GM12875 (cell line): ENCODE measurements around the gene NKAIN2.

ENCODE experiments used
- H3K4me3 ChIP-seq: one replicate; pipeline ENCODE4 v1.5.1; 2011; ENCODE audit warnings: low read depth, low read length, control low read depth
- TF ChIP-seq, protein P1 (sequence below): IDR thresholded peaks from 2 replicates; pipeline ENCODE4 v1.5.1; 2011; ENCODE audit warnings: low read depth, mild to moderate bottlenecking, control low read depth, inconsistent platforms, low read length, moderate library complexity, borderline replicate concordance; ENCODE audit not compliant: insufficient read depth

NKAIN2 gene

DNA sequence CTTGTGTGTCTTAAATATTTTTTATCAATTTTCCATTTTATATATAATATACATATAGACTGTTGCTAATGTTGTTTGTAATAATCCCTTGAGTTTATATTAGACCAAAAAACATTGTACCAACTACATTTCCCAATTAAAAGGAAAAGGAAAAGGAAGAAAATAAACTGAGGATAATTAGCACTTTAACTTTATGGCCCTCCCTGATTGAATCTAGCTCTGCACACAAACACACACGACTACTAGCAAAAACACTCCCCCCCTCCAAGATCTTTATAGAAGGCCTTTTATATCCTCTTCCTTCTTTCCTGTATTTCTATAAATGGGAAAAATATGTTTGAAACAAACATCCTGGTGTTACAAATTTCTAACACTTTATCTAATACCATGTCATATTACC lies 276.8 kb downstream of the NKAIN2 start:
- TF ChIP-seq, protein P1, sequence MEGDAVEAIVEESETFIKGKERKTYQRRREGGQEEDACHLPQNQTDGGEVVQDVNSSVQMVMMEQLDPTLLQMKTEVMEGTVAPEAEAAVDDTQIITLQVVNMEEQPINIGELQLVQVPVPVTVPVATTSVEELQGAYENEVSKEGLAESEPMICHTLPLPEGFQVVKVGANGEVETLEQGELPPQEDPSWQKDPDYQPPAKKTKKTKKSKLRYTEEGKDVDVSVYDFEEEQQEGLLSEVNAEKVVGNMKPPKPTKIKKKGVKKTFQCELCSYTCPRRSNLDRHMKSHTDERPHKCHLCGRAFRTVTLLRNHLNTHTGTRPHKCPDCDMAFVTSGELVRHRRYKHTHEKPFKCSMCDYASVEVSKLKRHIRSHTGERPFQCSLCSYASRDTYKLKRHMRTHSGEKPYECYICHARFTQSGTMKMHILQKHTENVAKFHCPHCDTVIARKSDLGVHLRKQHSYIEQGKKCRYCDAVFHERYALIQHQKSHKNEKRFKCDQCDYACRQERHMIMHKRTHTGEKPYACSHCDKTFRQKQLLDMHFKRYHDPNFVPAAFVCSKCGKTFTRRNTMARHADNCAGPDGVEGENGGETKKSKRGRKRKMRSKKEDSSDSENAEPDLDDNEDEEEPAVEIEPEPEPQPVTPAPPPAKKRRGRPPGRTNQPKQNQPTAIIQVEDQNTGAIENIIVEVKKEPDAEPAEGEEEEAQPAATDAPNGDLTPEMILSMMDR = no peak
- no peak overlapping the region for H3K4me3 ChIP-seq

DNA sequence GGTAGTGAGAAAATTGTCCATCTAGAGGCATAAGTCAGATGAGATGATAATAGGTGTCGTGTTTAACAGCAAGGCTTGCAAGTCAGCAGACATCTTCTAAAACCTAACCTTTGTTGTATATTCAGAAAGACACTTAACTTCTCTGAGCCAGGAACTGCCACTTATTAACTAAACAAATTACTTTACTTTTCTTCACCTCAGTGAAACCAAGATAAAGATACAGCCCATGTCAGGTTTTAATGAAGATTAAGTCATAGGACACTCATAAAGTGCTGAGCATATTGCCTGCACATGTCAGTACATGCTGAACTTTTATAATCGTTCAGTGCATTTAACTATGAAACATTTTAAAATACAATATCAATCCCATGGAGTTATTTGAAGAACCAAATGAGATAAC lies 286.8 kb downstream of the NKAIN2 start:
- no peak overlapping the region for H3K4me3 ChIP-seq
- TF ChIP-seq, protein P1 = no peak

DNA sequence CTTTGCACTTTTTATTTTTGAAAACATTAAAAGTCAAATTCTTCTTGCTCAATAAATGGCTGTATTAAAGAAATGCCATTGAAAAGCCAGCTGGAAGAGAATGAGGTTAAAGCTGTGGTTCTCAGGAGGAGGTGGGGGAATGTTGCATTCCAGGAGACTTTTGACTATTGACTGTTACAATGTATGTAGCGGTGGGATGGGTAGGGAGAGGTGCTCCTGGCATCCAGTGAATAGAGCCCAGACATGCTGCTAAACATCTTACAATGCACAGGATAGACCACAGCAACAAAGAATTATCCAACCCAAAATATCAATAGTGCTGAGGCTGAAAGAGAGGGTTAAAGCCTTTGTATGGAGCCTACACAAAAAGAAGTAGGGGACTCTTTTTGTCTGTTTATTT lies 295.9 kb downstream of the NKAIN2 start:
- TF ChIP-seq, protein P1 = no peak
- H3K4me3 ChIP-seq = no peak overlapping the region

DNA sequence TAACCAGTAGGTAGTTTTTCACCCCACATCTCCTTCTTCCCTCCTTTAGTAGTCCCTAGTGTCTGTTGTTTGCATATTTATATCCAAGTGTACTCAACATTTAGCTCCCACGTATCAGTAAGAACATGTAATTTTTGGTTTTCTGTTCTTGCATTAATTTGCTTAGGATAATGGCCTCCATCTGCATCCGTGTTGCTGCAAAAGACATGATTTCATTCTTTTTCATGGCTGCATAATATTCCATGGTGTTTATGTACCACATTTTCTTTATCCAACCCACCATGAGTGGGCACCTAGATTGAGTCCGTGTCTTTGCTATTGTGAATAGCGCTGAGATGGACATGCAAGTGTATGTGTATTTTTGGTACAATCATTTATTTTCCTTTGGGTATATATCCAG lies 306.8 kb downstream of the NKAIN2 start:
- TF ChIP-seq, protein P1 = no peak

DNA sequence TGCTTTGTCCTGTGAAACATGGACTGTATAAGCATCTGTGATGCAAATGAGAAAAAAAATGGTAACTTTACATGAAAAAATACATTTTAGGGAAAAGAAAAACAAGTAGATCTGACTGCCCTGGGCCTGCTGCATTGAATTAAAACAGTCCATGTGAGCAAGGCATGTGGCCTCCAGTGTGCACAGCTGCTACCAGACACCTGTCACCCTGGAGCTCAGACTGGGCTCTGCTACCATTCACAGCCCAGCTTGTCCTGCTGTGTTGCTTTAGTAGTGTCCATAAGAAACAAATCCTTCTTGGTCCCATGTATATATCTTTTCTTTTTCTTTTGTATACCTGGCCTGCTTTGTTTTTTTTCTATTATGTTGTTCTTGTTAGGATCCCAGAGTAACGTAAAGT lies 315.9 kb downstream of the NKAIN2 start:
- no peak overlapping the region for H3K4me3 ChIP-seq
- TF ChIP-seq, protein P1 = no peak

More for the DNA sequence above, 306.8 kb downstream of the NKAIN2 start:
- no peak overlapping the region for H3K4me3 ChIP-seq

DNA sequence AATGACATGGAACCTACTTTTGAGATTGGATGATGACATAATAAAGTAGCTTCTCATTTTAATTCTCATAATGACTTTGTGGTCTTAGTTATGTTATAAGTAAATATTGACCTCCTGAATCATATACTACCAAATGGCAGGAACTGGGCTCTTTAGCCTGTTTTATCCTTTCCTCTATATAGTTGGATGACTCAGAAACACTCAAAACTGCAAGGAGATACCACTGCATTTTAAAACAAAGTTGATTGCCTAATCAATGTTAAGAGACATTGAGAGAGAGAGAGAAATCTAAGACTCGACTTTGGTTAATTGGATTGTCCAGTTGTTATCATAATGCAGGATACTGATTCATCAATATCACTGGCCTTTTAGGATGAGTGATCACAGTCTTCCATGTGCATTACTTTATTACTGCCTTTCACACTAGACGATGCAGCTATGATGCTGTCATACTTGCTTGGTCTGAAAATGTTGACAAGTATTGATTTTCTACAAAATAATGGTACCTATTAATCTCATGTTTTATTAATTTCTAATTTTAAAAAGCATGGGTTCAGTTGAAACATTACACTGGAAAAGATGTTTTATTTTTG lies 320.0 kb downstream of the NKAIN2 start:
- H3K4me3 ChIP-seq = no peak overlapping the region
- TF ChIP-seq, protein P1 = no peak

DNA sequence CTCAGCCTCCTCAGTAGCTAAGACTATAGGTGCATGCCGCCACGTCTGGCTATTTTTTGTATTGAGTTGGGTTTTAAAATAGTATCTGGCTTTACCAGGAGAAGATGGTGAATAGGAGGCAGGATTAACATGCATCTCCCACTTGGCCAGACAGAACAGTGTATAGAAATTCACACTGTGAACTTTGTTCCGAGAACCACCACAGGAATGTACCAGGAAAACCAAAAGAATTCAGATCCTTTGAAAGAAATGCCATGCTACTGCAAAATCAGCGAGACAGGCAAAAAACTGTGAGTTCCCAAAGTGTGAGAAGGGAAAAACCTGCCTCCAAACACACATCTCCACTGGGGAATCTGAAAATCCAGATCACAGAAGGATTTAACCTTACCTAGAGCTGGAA lies 327.6 kb downstream of the NKAIN2 start:
- TF ChIP-seq, protein P1 = no peak
- H3K4me3 ChIP-seq = no peak overlapping the region
